ENCODE measurements around the gene ZNF423.
"Not testable (repeated sequence)": the region's sequence is repeated elsewhere in the genome, so short reads cannot be mapped to it uniquely, and the experiment has no call there.

The ZNF423 gene

GRCh38 chr16:49523435-49524159 lies 332.3 kb downstream of the ZNF423 start:
- no peak for DNase-seq

- DNase-seq = no peak
Measured at GRCh38 chr16:49521734-49522325, 334.1 kb downstream of the ZNF423 start.

GRCh38 chr16:49520492-49521038 lies 335.3 kb downstream of the ZNF423 start:
- DNase-seq = no peak

GRCh38 chr16:49519741-49520140 lies 336.2 kb downstream of the ZNF423 start:
- DNase-seq = no peak

GRCh38 chr16:49519008-49519656 lies 336.8 kb downstream of the ZNF423 start:
- DNase-seq = no peak

GRCh38 chr16:49516382-49517036 lies 339.4 kb downstream of the ZNF423 start:
- DNase-seq = no peak

GRCh38 chr16:49515861-49516260 lies 340.1 kb downstream of the ZNF423 start:
- no peak for DNase-seq

- DNase-seq = no peak
Measured at GRCh38 chr16:49515016-49515565, 340.8 kb downstream of the ZNF423 start.

GRCh38 chr16:49514073-49514980 lies 341.6 kb downstream of the ZNF423 start:
- no peak for DNase-seq

- no peak for DNase-seq
Measured at GRCh38 chr16:49513040-49513439, 342.9 kb downstream of the ZNF423 start.

- no peak for DNase-seq
Measured at GRCh38 chr16:49510654-49511305, 345.1 kb downstream of the ZNF423 start.

GRCh38 chr16:49510141-49510540 lies 345.8 kb downstream of the ZNF423 start:
- no peak for DNase-seq

- not testable (repeated sequence) for DNase-seq
Measured at GRCh38 chr16:49506058-49507013, 349.6 kb downstream of the ZNF423 start.

GRCh38 chr16:49505556-49505955 lies 350.4 kb downstream of the ZNF423 start:
- no peak for DNase-seq

- DNase-seq = no peak
Measured at GRCh38 chr16:49504626-49505025, 351.3 kb downstream of the ZNF423 start.

- DNase-seq = no peak
Measured at GRCh38 chr16:49504023-49504364, 351.9 kb downstream of the ZNF423 start.

- DNase-seq = no peak
Measured at GRCh38 chr16:49503256-49504022, 352.5 kb downstream of the ZNF423 start.

GRCh38 chr16:49502136-49502881 lies 353.6 kb downstream of the ZNF423 start:
- no peak for DNase-seq

Data from stimulated activated CD4-positive, alpha-beta T cell treated with anti-CD3 and anti-CD28 coated beads, Interleukin-2, amount 100 ng/mL, for 24 hours (primary cell).